SJCRH30 (cell line): ENCODE data around the gene ZYG11B. TPM values are rescaled to one million over a fixed set of nuclear protein-coding genes. Genes with fewer than 3 reads are reported as not detected.
"Not testable (repeated sequence)": the region's sequence is repeated elsewhere in the genome, so short reads cannot be mapped to it uniquely, and the experiment has no call there.

ENCODE experiments used
- DNase-seq, 2 experiments: peaks; one replicate each; pipeline ENCODE4 v3.0.0-alpha.2; 2015 to 2020
- H3K27ac ChIP-seq: fragments of 250-450 bp; sonication (Bioruptor Pico); 2 replicates; pipeline ENCODE4 v1.5.1; 2020; ENCODE audit warnings: mild to moderate bottlenecking, moderate library complexity
- H3K27me3 ChIP-seq: fragments of 250-450 bp; sonication (Bioruptor Pico); 2 replicates; pipeline ENCODE4 v1.5.1; 2020; ENCODE audit warnings: mild to moderate bottlenecking, moderate library complexity
- H3K36me3 ChIP-seq: fragments of 250-450 bp; sonication (Bioruptor Pico); 2 replicates; pipeline ENCODE4 v1.5.1; 2020; ENCODE audit warnings: mild to moderate bottlenecking, moderate library complexity
- H3K4me1 ChIP-seq: fragments of 250-450 bp; sonication (Bioruptor Pico); 2 replicates; pipeline ENCODE4 v1.5.1; 2020; ENCODE audit warnings: mild to moderate bottlenecking, moderate library complexity
- H3K4me3 ChIP-seq: fragments of 250-450 bp; sonication (Bioruptor Pico); 2 replicates; pipeline ENCODE4 v1.5.1; 2020; ENCODE audit warnings: mild to moderate bottlenecking, moderate library complexity
- H3K9me3 ChIP-seq: fragments of 250-450 bp; sonication (Bioruptor Pico); replicated peaks from 2 replicates; pipeline ENCODE4 v1.5.1; 2020; ENCODE audit warnings: mild to moderate bottlenecking, moderate library complexity
- total RNA-seq: library from RNA; depleted of rRNA; stranded (reverse); fragments of >200 nt; shearing (Covaris generic); gene quantifications from 2 replicates; pipeline ENCODE4 v1.2.3, GENCODE V29; 2014

Gene ZYG11B
- total RNA-seq, 1 experiment from 2014 or later: 39.5 TPM

DNA sequence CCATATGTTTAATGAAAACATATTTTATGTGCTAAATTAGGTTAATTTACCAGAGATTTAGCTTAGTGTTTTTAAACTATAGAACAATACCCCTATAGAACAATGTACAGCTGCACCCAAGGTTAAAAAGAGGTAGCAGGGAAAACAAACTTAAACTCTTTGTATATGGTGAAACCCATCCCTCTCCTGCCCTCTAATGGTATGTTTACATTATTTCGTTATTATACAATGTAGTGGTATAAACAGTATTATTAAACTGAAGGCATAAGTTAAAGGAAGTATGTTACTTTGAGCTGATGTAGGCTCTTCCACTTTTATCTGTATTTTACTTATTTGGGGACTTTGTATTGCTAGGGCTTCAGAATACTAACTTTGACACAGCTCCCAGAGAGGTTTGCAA is 99.6 kb downstream of the ZYG11B start:
- peak in 1 of 2 experiments; percentile 20 for DNase-seq
- Histone ChIP-seq H3K27ac (no peak overlapping the region), H3K9me3 (no peaks in the 10 kb centered on the region), H3K36me3 (peaks cover 6% of the 10 kb centered on the region; the same call in 1 of the 2 replicates), H3K4me3 (no peak overlapping the region), H3K27me3 (no peaks in the 10 kb centered on the region), H3K4me1 (no peaks in the 10 kb centered on the region)

DNA sequence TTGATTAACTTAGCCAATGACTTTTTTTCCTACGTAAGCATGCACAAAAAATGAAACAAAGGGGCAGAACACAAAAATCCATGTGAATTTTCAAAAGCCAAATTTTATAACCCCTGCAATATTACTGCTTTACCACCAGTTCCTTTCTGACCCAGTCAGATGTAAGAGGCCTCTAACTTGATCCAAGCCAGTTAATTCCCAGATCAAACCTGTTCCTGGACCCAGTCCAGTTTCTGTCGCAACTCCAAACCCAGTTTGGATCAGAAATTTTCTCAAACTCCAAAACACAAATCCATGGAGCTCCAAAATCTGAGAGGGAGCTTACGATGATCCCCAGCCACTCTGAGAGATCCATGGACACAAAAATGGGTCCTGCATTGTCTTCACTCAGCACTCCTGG is 108.5 kb downstream of the ZYG11B start:
- DNase-seq: no peak
- H3K36me3 ChIP-seq: no peaks in the 10 kb centered on the region

DNA sequence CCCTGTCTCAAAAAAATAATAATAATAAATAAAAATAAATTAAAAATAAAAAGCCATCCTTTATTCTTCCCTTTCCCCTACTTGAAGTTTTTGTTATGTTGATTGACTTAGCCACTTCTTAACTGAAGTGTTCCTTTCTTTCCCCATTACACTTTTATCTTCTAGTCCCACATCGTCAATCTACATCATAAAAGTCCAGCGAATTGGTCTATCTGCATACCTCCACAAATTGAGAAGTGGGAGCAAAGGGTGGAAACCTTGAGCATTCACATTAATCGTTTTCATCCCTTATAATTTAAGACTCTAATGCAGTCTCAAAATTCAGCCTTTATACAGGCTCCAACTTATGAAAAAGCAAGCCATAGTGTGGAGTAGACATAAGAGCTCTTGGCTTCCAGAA is 109.8 kb downstream of the ZYG11B start:
- Histone ChIP-seq H3K36me3 (no peaks in the 10 kb centered on the region), H3K4me1 (no peaks in the 10 kb centered on the region), H3K9me3 (no peaks in the 10 kb centered on the region), H3K4me3 (no peak overlapping the region), H3K27me3 (no peaks in the 10 kb centered on the region), H3K27ac (no peak overlapping the region)
- no peak for DNase-seq

More for the DNA sequence above, 108.5 kb downstream of the ZYG11B start:
- Histone ChIP-seq H3K27me3 (no peaks in the 10 kb centered on the region), H3K4me1 (no peaks in the 10 kb centered on the region), H3K27ac (no peak overlapping the region), H3K9me3 (no peaks in the 10 kb centered on the region), H3K4me3 (no peak overlapping the region)

DNA sequence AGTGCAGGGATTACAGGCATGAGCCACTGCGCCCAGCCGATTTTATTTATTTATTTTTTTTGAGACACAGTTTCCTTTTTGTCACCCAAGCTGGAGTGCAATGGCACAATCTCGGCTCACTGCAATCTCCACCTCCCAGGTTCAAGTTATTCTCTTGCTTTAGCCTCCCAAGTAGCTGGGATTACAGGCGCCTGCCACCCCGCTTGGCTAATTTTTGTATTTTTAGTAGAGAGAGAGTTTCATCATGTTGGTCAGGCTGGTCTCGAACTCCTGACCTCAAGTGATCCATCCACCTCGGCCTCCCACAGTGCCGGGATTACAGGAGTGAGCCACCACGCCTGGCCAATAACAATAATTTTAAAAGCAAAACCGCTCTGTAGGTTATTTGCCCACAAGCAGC is 112.9 kb downstream of the ZYG11B start:
- not testable (repeated sequence) for H3K27ac ChIP-seq, H3K4me3 ChIP-seq, H3K4me1 ChIP-seq, H3K9me3 ChIP-seq, H3K36me3 ChIP-seq, DNase-seq, H3K27me3 ChIP-seq

DNA sequence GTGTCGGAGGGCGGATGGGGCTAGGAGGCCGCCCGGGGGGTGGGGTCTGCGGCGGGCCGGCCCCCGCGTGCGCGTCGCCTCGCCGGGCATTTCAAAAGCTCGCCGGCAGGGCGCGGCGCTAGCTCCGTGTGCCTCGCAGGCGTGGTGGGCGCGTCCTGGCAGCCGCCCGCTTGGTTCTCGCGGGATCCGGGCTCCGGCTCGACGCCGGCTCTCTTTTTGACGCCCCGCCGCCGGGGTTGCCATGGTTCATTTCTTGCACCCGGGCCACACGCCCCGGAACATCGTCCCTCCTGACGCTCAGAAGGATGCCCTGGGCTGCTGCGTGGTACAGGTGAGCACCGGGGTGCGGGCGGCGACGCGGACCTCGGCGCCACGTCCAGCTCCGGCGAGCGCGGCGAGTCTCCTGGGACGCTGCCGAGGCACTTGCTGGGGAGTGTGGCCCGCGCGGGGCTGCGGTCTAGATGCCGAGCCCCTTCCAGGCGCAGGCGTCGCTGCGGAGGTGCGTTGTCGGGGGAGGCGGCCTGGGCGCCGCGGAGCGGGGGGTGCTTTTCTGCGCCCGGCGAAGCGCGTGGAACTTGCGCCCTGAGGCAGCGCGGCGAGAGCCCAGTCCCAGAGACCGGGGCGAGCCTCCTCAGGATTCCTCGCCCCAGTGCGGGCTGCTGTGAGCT is 116.5 kb downstream of the ZYG11B start, which contains the start of gene ZYG11A:
Gene ZYG11A, plus strand, starts transcription at position 118 of the 668 bp plus-strand sequence. Its CDS starts 124 bp downstream, at position 242.
- DNase-seq: peak in 1 of 2 experiments; percentile 9
- Histone ChIP-seq H3K27ac (no peak within 1 kb of the TSS), H3K4me3 (no peak within 1 kb of the TSS), H3K9me3 (no peaks in the 10 kb centered on the region), H3K36me3 (no peaks in the 10 kb centered on the region), H3K27me3 (no peaks in the 10 kb centered on the region), H3K4me1 (no peaks in the 10 kb centered on the region)

DNA sequence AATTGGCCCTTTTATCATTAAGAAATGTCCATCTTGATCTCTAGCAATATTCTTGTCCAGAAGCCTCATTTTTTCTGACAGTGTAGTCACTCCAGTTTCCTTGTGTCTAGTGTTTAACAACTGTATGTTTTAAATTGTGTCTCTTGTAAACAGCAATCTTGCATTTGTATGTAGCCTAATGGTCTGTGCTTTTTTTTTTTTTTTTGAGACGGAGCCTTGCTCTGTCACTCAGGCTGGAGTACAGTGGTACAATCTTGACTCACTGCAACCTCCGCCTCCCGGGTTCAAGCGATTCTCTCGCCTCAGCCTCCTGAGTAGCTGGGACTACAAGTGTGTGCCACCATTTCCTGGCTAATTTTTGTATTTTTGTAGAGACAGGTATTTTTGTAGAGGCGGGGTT is 118.9 kb downstream of the ZYG11B start:
- not testable (repeated sequence) for H3K4me1 ChIP-seq, H3K27ac ChIP-seq, H3K27me3 ChIP-seq, H3K4me3 ChIP-seq, DNase-seq, H3K9me3 ChIP-seq, H3K36me3 ChIP-seq

DNA sequence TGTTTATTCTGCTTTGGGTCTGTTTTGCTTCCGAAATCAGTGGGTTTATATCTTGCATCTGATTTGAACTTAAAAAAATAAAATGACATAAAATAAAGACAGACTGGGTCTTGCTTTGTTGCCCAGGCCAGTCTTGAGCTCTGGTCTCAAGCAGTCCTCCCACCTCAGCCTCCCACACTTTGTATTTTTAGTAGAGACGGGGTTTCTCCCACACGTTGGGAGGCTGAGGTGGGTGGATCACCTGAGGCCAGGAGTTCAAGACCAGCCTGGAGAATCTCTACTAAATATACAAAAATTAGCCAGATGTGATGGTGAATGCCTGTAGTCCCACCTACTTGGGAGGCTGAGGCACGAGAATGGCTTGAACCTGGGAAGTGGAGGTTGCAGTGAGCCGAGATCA is 122.2 kb downstream of the ZYG11B start:
- no peak for DNase-seq
- Histone ChIP-seq H3K4me1 (no peaks in the 10 kb centered on the region), H3K27me3 (0 out of 2 replicates have a peak, but pooled peaks cover 2% of the 10 kb centered on the region), H3K27ac (no peak overlapping the region), H3K9me3 (no peaks in the 10 kb centered on the region), H3K4me3 (no peak overlapping the region), H3K36me3 (no peaks in the 10 kb centered on the region)

DNA sequence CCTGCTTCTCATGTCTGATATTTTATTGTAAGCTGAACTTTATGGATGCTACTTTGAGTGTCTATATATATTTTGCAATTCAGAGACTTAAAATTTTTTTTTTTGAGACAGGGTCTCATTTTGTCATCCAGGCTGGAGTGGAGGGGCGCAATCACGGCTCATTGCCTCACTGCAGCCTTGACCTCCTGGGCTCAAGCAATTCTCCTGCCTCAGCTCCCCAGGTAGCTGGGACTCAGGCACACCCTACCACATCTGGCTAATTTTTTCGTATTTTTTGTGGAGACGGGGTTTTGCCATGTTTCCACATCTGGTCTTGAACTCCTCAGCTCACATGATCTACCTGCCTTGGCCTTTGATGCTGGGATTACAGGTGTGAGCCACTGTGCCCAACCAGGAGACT is 124.7 kb downstream of the ZYG11B start:
- Histone ChIP-seq H3K27ac (no peak overlapping the region), H3K4me3 (no peak overlapping the region), H3K9me3 (0 out of 2 replicates have a peak, but pooled peaks cover 3% of the 10 kb centered on the region), H3K36me3 (no peaks in the 10 kb centered on the region), H3K27me3 (0 out of 2 replicates have a peak, but pooled peaks cover 2% of the 10 kb centered on the region), H3K4me1 (no peaks in the 10 kb centered on the region)
- DNase-seq: no peak

DNA sequence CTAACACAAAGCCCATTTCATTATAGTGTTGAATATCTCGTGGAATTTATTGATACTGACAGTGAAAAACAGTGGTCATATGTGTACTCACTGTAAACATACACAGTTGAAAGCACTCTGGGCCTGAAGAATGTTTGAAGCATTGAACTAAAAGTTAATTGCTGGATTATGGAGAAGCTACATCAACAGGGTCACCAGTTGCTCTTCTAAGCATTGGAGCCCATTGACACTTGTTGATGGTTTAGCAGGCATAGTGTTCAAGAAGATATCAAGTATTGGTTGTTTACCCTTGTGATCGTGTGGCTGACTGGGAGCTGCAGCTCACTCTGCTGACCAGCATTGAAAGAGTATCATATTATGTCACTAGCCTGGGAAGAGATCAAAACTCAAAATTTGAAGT is 126.6 kb downstream of the ZYG11B start:
- Histone ChIP-seq H3K9me3 (0 out of 2 replicates have a peak, but pooled peaks cover 3% of the 10 kb centered on the region), H3K4me1 (no peaks in the 10 kb centered on the region), H3K4me3 (no peak overlapping the region), H3K27ac (no peak overlapping the region), H3K27me3 (0 out of 2 replicates have a peak, but pooled peaks cover 2% of the 10 kb centered on the region), H3K36me3 (no peaks in the 10 kb centered on the region)
- DNase-seq: no peak

DNA sequence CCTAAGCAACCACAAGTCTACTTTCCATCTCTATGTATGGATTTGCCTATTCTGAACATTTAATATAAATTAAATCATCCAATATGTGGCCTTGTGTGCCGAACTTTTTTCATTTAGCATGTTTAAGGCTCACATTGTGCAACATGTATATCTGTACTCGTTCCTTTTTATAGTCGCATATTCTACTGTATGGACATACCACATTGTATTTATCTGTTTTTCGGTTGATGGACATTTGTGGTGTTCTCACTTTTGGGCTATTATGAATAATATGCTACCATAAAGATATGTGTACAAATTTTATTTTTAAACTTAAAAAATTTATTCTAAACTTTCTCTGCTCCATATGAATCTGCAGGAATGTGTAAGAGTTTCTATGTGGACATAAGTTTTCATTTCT is 129.3 kb downstream of the ZYG11B start:
- H3K4me3 ChIP-seq: no peak overlapping the region
- DNase-seq: no peak
- H3K36me3 ChIP-seq: no peaks in the 10 kb centered on the region

DNA sequence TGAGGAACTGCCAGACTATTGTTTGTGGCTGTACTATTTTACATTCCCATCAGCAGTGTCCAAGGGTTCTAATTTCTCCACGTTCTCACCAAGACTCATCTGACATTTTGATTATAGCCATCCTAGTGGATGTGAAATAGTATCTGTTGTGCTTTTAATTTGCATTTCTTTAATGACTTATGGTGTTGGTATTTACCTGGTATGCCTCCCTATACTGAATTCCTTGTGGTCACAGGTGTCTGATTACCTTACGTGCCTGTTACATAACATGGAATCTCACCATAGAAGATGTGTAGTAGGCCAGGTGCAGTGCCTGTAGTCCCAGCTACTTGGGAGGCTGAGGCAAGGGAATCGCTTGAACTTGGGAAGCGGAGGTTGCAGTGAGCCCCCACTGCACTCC is 129.8 kb downstream of the ZYG11B start:
- Histone ChIP-seq H3K4me3 (no peak overlapping the region), H3K27me3 (0 out of 2 replicates have a peak, but pooled peaks cover 2% of the 10 kb centered on the region), H3K36me3 (no peaks in the 10 kb centered on the region), H3K27ac (no peak overlapping the region), H3K4me1 (peaks cover 9% of the 10 kb centered on the region), H3K9me3 (0 out of 2 replicates have a peak, but pooled peaks cover 3% of the 10 kb centered on the region)
- no peak for DNase-seq

More for the DNA sequence above, 129.3 kb downstream of the ZYG11B start:
- H3K9me3 ChIP-seq: 0 out of 2 replicates have a peak, but pooled peaks cover 3% of the 10 kb centered on the region
- peaks cover 4% of the 10 kb centered on the region for H3K4me1 ChIP-seq
- 0 out of 2 replicates have a peak, but pooled peaks cover 2% of the 10 kb centered on the region for H3K27me3 ChIP-seq
- H3K27ac ChIP-seq: no peak overlapping the region

DNA sequence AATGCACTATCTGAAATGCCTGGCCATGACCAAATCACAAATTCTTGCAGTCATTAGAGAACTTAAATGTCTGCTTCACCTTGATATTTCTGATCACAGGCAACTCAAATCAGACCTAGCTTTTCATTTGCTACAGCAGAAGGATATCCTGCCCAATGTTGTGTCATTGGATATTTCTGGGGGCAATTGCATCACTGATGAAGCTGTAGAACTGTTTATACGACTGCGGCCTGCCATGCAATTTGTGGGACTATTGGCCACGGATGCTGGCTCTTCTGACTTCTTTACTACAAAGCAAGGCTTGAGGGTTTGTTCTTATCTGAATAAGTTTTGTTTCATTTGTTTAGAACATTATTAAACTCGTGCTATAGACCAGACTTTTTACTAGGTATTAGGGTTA is 131.2 kb downstream of the ZYG11B start:
- Histone ChIP-seq H3K27me3 (0 out of 2 replicates have a peak, but pooled peaks cover 2% of the 10 kb centered on the region), H3K4me3 (no peak overlapping the region), H3K4me1 (peaks cover 9% of the 10 kb centered on the region), H3K27ac (no peak overlapping the region), H3K36me3 (no peaks in the 10 kb centered on the region), H3K9me3 (0 out of 2 replicates have a peak, but pooled peaks cover 3% of the 10 kb centered on the region)
- peak in 1 of 2 experiments; percentile 38 for DNase-seq

DNA sequence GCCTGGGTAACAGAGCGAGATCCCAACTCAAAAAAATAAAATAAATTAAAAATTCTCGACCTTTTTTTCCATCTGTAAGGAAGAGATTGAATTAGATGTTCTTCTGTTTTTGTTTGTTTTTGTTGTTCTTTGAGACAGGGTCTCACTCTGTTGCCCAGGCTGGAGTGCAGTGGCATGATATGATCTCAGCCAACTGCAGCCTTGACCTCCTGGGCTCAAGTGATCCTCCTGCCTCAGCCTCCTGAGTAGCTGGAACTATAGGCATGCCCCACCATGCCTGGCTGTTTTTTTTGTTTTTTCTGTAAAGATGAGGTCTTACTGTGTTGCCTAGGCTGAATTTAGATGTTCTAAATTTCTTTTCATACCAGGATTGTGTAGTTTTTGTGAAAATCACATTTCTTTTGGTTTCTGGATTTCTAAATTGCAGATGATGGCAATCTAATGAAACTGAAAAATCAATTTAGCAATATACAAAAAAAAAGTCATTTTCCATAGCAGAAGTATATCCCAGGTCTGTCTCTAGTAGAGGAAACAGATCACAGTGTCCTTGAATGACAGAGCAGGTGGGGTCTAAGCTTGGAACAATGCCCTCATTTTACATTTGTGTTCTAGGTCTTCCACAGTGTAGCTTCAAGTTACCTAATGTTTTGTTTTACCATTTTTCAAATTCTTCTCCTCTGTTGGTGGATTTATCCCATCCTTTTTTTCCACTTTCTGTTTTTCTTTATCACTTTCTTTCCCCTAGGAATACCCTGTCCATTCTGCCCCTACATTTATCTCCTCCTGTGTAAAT is 136.6 kb downstream of the ZYG11B start:
- peak; percentile 75 to 94 for DNase-seq
- Histone ChIP-seq H3K27ac (peak overlapping the region; percentile 86), H3K4me1 (peaks cover 25% of the 10 kb centered on the region), H3K9me3 (no peaks in the 10 kb centered on the region), H3K27me3 (no peaks in the 10 kb centered on the region), H3K4me3 (peak overlapping the region; percentile 4; the same call in 1 of the 2 replicates), H3K36me3 (no peaks in the 10 kb centered on the region)

DNA sequence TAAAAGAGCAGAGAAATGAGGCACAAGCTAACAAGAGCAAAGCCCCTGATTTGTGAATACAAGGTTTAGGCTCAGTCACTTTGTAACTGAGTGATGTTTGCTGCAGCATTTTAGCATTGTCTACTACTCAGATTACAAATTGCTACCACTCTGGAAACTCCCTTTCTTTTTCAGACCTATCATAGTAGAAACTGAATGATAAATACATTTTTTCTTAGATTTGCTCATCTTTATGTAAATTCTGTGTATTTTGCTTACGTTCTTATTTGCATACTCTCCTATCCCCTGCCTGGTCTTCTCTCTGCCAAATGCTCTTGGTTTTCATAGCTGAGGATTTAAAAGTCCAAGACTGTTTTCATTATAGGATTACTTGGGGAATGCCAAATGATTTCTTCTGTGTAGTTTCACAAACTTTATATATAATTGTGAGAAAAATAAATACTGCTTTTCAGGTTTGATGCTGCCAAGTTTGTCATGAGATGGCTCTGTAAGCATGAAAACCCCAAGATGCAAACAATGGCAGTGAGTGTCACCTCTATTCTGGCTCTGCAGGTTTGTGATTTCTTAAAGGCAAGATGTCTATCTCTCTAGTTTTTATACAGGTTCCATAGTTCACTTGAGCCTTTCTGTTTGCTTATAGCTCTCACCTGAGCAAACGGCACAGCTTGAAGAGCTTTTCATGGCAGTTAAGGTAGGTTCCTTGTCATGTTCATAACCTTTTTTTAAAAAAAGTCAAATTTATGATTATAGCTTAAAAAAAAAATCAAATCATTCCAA is 141.0 kb downstream of the ZYG11B start:
- Histone ChIP-seq H3K27me3 (no peaks in the 10 kb centered on the region), H3K4me1 (peaks cover 16% of the 10 kb centered on the region)

More for the DNA sequence above, 141.0 kb downstream of the ZYG11B start:
- DNase-seq: no peak
- no peaks in the 10 kb centered on the region for H3K9me3 ChIP-seq
- H3K4me3 ChIP-seq: no peak overlapping the region
- no peaks in the 10 kb centered on the region for H3K36me3 ChIP-seq
- no peak overlapping the region for H3K27ac ChIP-seq
